SK-N-MC (cell line): ENCODE data around the gene ASIC5.

ENCODE experiments used
- EZH2 ChIP-seq: fragments of 200-600 bp; sonication (generic); IDR thresholded peaks from one replicate; pipeline ENCODE4 v1.6.1; 2017; ENCODE audit warnings: antibody characterized with exemption
- FOXP2 ChIP-seq: optimal IDR thresholded peaks from 2 replicates; pipeline ENCODE3; 2011; ENCODE audit warnings: mild to moderate bottlenecking, moderate library complexity; ENCODE audit not compliant: insufficient read depth; ENCODE audit errors: extremely low read length, control extremely low read depth

- TF ChIP-seq FOXP2 (no peak), EZH2 (no peak)
Measured at GRCh38 chr4:155800685-155801343, 65.3 kb downstream of the ASIC5 start.
